Neuronal stem cell (in vitro differentiated cells): ENCODE results near the gene ACSF3. TPM values are rescaled to one million over a fixed set of nuclear protein-coding genes. Genes with fewer than 3 reads are reported as not detected.

Experiments used
- DNase-seq: peaks from one replicate; pipeline ENCODE4 v3.0.0-alpha.2; 2013; ENCODE audit warnings: low spot score
- H2AFZ ChIP-seq: one replicate; pipeline ENCODE4 v1.6.1; 2013; ENCODE audit warnings: mild to moderate bottlenecking, low read length, inconsistent platforms
- H2AK5ac ChIP-seq: 2 replicates; pipeline ENCODE4 v1.6.1; 2013; ENCODE audit warnings: low read depth, mild to moderate bottlenecking, inconsistent platforms, low read length, moderate library complexity, mixed read lengths
- H2BK120ac ChIP-seq: 2 replicates; pipeline ENCODE4 v1.6.1; 2013; ENCODE audit warnings: low read depth, mild to moderate bottlenecking, inconsistent platforms, low read length, moderate library complexity, mixed read lengths
- H2BK12ac ChIP-seq: one replicate; pipeline ENCODE4 v1.6.1; 2013; ENCODE audit warnings: low read length, inconsistent platforms
- H2BK15ac ChIP-seq: 2 replicates; pipeline ENCODE4 v1.6.1; 2013; ENCODE audit warnings: mild to moderate bottlenecking, low read length, inconsistent platforms, mixed read lengths
- H2BK5ac ChIP-seq: one replicate; pipeline ENCODE4 v1.6.1; 2013; ENCODE audit warnings: inconsistent platforms, mild to moderate bottlenecking, low read length, moderate library complexity
- H3K14ac ChIP-seq: one replicate; pipeline ENCODE4 v1.6.1; 2013; ENCODE audit warnings: low read length, inconsistent platforms
- H3K18ac ChIP-seq: 2 replicates; pipeline ENCODE4 v1.6.1; 2013; ENCODE audit warnings: low read length, inconsistent platforms
- H3K23ac ChIP-seq: 2 replicates; pipeline ENCODE4 v1.6.1; 2013; ENCODE audit warnings: low read depth, mild to moderate bottlenecking, mixed read lengths, low read length, inconsistent platforms; ENCODE audit not compliant: poor library complexity
- H3K27ac ChIP-seq: replicated peaks from 3 replicates; pipeline ENCODE4 v1.5.1; 2013; ENCODE audit warnings: low read length, inconsistent platforms
- H3K27me3 ChIP-seq, 3 experiments: 2 replicates each; pipeline ENCODE4 v1.6.1; 2013; ENCODE audit warnings: low read length in 3 of 3, mild to moderate bottlenecking in 2 of 3, inconsistent platforms in 1 of 3, low read depth in 1 of 3, mixed read lengths in 1 of 3, moderate library complexity in 1 of 3; ENCODE audit not compliant: control insufficient read depth in 3 of 3, insufficient read depth in 3 of 3
- H3K36me3 ChIP-seq, 2 donors: replicated peaks in 1 of 2; 2 replicates each; pipeline ENCODE4 v1.6.1; 2013; ENCODE audit warnings: low read length in 2 of 2; ENCODE audit not compliant: control insufficient read depth in 2 of 2, insufficient read depth in 2 of 2
- H3K4ac ChIP-seq: 2 replicates; pipeline ENCODE4 v1.6.1; 2013; ENCODE audit warnings: inconsistent platforms, mild to moderate bottlenecking, low read length, moderate library complexity
- H3K4me1 ChIP-seq, 2 donors: 1 replicate in 1 of 2; 2 replicates in 1 of 2; pipeline ENCODE4 v1.6.1; 2013; ENCODE audit warnings: low read length in 2 of 2, low read depth in 1 of 2; ENCODE audit not compliant: control insufficient read depth in 2 of 2, insufficient read depth in 1 of 2
- H3K4me2 ChIP-seq: one replicate; pipeline ENCODE4 v1.6.1; 2013; ENCODE audit warnings: mild to moderate bottlenecking, low read length, inconsistent platforms; ENCODE audit not compliant: insufficient read depth, poor library complexity, severe bottlenecking
- H3K4me3 ChIP-seq, 2 donors: 2 replicates each; pipeline ENCODE4 v1.5.1; 2013; ENCODE audit warnings: low read length in 2 of 2, mild to moderate bottlenecking in 2 of 2, inconsistent platforms in 1 of 2, moderate library complexity in 1 of 2
- H3K79me1 ChIP-seq: one replicate; pipeline ENCODE4 v1.6.1; 2013; ENCODE audit warnings: low read depth, mild to moderate bottlenecking, inconsistent platforms, low read length, moderate library complexity
- H3K9ac ChIP-seq: one replicate; pipeline ENCODE4 v1.6.1; 2013; ENCODE audit warnings: mild to moderate bottlenecking, low read depth, low read length, inconsistent platforms; ENCODE audit not compliant: poor library complexity
- H3K9me3 ChIP-seq, 2 donors: replicated peaks in 1 of 2; 2 replicates each; pipeline versions ENCODE3 to v1.6.1; 2013; ENCODE audit warnings: low read length in 2 of 2, mild to moderate bottlenecking in 2 of 2, inconsistent platforms in 1 of 2, low read depth in 1 of 2, mixed read lengths in 1 of 2, moderate library complexity in 1 of 2; ENCODE audit not compliant: control insufficient read depth in 2 of 2, insufficient read depth in 1 of 2
- H4K8ac ChIP-seq: one replicate; pipeline ENCODE4 v1.6.1; 2013; ENCODE audit warnings: low read depth, mild to moderate bottlenecking, inconsistent platforms, low read length, moderate library complexity
- H4K91ac ChIP-seq: one replicate; pipeline ENCODE4 v1.6.1; 2013; ENCODE audit warnings: low read length, low read depth, mild to moderate bottlenecking, inconsistent platforms; ENCODE audit not compliant: poor library complexity
- WGBS, 2 donors: extraction: QIAGEN DNeasy Blood & Tissue Kit; methylation state at CpG; one replicate each; pipeline ENCODE4 v1.1.7; 2013; ENCODE audit warnings: missing lambda C conversion rate in 2 of 2, mixed read lengths in 1 of 2; ENCODE audit not compliant: insufficient read length in 2 of 2, insufficient replicate concordance in 1 of 2; ENCODE audit errors: extremely low coverage in 2 of 2; 5-methylcytosine and 5-hydroxymethylcytosine counted together
- polyA plus RNA-seq, 2 experiments: library from polyadenylated mRNA; stranded (reverse); fragments of 200-250 nt; gene quantifications; one replicate each; pipeline ENCODE4 v1.2.3, GENCODE V29; 2013

The ACSF3 gene
- 8.9 TPM for polyA plus RNA-seq (2013, experiment 1 of 2)
- 9.7 TPM for polyA plus RNA-seq (2013, experiment 2 of 2)

GRCh38 chr16:89093602-89094251, at the start of gene ACSF3:
ACSF3 (plus strand) TSS chr16:89093852; CDS start chr16:89100682, 6,830 bp downstream.
- no CpG with 5 or more reads among the region's 110 CpGs for WGBS, 2 donors

GRCh38 chr16:89044418-89045180, 49.1 kb upstream of the ACSF3 start:
- peaks cover 8 to 10% of the 10 kb centered on the region in 2 donors for H3K4me1 ChIP-seq
- H2BK5ac ChIP-seq, result no peak overlapping the region
- peaks cover 2% of the 10 kb centered on the region for H3K79me1 ChIP-seq
- no peak overlapping the region for H3K4ac ChIP-seq
- no peak overlapping the region for H2AFZ ChIP-seq
- no peak overlapping the region for H3K23ac ChIP-seq
- H3K27me3 ChIP-seq, result peaks cover 0 to 28% (median 0%) of the 10 kb centered on the region in 3 experiments
- no peak for DNase-seq
- H4K8ac ChIP-seq, result no peak overlapping the region
- no peak overlapping the region for H3K4me2 ChIP-seq
- peak overlapping the region; percentile 31 for H3K18ac ChIP-seq
- H3K9me3 ChIP-seq, result no peaks in the 10 kb centered on the region
- H3K14ac ChIP-seq, result no peak overlapping the region
- H2AK5ac ChIP-seq, result no peak overlapping the region
- WGBS, 2 donors, result no CpG with 5 or more reads among the region's 29 CpGs
- H3K4me3 ChIP-seq, result no peak overlapping the region
- no peak overlapping the region for H2BK12ac ChIP-seq
- no peaks in the 10 kb centered on the region for H3K36me3 ChIP-seq
- H3K9ac ChIP-seq, result no peak overlapping the region
- no peak overlapping the region for H2BK15ac ChIP-seq
- H4K91ac ChIP-seq, result no peak overlapping the region
- H3K27ac ChIP-seq, result no peak overlapping the region
- H2BK120ac ChIP-seq, result peak overlapping the region; percentile 38

More at GRCh38 chr16:89093602-89094251, at the start of gene ACSF3:
- Histone ChIP-seq H3K18ac (peak within 1 kb of the TSS; percentile 95), H3K79me1 (peaks cover 12% of the 10 kb centered on the region), H2BK120ac (peak within 1 kb of the TSS; percentile 77), H3K4me3 (peak within 1 kb of the TSS; percentile 75 to 97), H3K4me1 (peaks cover 12 to 16% of the 10 kb centered on the region in 2 donors), H2BK15ac (no peak within 1 kb of the TSS), H4K8ac (no peak within 1 kb of the TSS), H2BK12ac (peak within 1 kb of the TSS; percentile 14), H3K9ac (peak within 1 kb of the TSS; percentile 95), H2AK5ac (peak within 1 kb of the TSS; percentile 11), H3K4me2 (peak within 1 kb of the TSS; percentile 78), H2AFZ (peak within 1 kb of the TSS; percentile 98), H3K4ac (peak within 1 kb of the TSS; percentile 66), H3K23ac (peak within 1 kb of the TSS; percentile 92), H3K36me3 (no peaks in the 10 kb centered on the region), H3K27me3 (peaks cover 0 to 36% (median 11%) of the 10 kb centered on the region in 3 experiments), H3K27ac (no peak within 1 kb of the TSS), H4K91ac (no peak within 1 kb of the TSS), H2BK5ac (no peak within 1 kb of the TSS), H3K14ac (no peak within 1 kb of the TSS), H3K9me3 (no peaks in the 10 kb centered on the region)
- peak; percentile 40 for DNase-seq

- Histone ChIP-seq H4K8ac (no peak overlapping the region), H2AFZ (no peak overlapping the region), H2BK12ac (no peak overlapping the region), H2AK5ac (no peak overlapping the region), H3K36me3 (no peaks in the 10 kb centered on the region), H3K9me3 (no peaks in the 10 kb centered on the region), H3K4me2 (no peak overlapping the region), H2BK5ac (no peak overlapping the region), H3K4ac (no peak overlapping the region), H3K4me1 (peaks cover 10 to 12% of the 10 kb centered on the region in 2 donors), H3K9ac (no peak overlapping the region), H3K27ac (no peak overlapping the region), H2BK120ac (peak overlapping the region; percentile 38), H3K4me3 (no peak overlapping the region), H2BK15ac (no peak overlapping the region), H3K14ac (no peak overlapping the region), H4K91ac (no peak overlapping the region), H3K27me3 (peaks cover 0 to 28% (median 0%) of the 10 kb centered on the region in 3 experiments), H3K79me1 (peaks cover 2% of the 10 kb centered on the region), H3K23ac (no peak overlapping the region), H3K18ac (no peak overlapping the region)
- no peak for DNase-seq
- WGBS, 2 donors, result no CpG with 5 or more reads among the region's 12 CpGs
Measured at GRCh38 chr16:89045181-89045815, 48.4 kb upstream of the ACSF3 start.
